ENCODE measurements around the gene ALDH1A1.

GRCh38 chr9:72882117-72882775 is 70.6 kb downstream of the ALDH1A1 start:
- TF ChIP-seq EZH2phosphoT487 (IDR thresholded peaks at IDR 0.05; ENCODE audit: low read length) (no peak), EZH2 (optimal IDR thresholded peaks at IDR 0.05; ENCODE audit: low read depth, low read length) (no peak)
